ENCODE measurements around the gene SLC9A2. TPM values are rescaled to one million over a fixed set of nuclear protein-coding genes. Genes with fewer than 3 reads are reported as not detected.

The SLC9A2 gene
- total and polyA plus RNA-seq, 10 of the 15 experiments (the other 5 are each of a cell fraction or from before 2014, with no cell fraction given): 0.13 to 1.2 (median 0.79) TPM

GRCh38 chr2:102664471-102664909 is 45.1 kb downstream of the SLC9A2 start:
- FAIRE-seq: no peak
- Histone ChIP-seq H3K4me2 (ENCODE audit: control insufficient read depth, insufficient read depth) (no peak overlapping the region), H2AFZ (ENCODE audit: control insufficient read depth, low read depth, low read length) (no peak overlapping the region; the same call in 1 of the 2 replicates), H3K79me2 (ENCODE audit: control insufficient read depth, insufficient read depth, low read length) (no peaks in the 10 kb centered on the region), H3K27ac (ENCODE audit: control insufficient read depth, insufficient read depth) (no peak overlapping the region), H4K20me1 (ENCODE audit: control insufficient read depth, insufficient read depth) (no peaks in the 10 kb centered on the region), H3K36me3 (ENCODE audit: control insufficient read depth in 2 of 2, insufficient read depth in 2 of 2, low read length in 1 of 2) (no peaks in the 10 kb centered on the region), H3K9ac (ENCODE audit: control insufficient read depth, insufficient read depth, low read length) (no peak overlapping the region), H3K4me3 (no peak overlapping the region), H3K27me3 (replicated peaks in 1 of 2; ENCODE audit: control insufficient read depth in 2 of 2, insufficient read depth in 2 of 2, low read length in 1 of 2) (no peaks in the 10 kb centered on the region; a peak in 1 of 4 replicates), H3K9me3 (replicated peaks; ENCODE audit: control insufficient read depth, insufficient read depth, low read length) (no peaks in the 10 kb centered on the region), H3K4me1 (ENCODE audit: control insufficient read depth, insufficient read depth, low read length) (no peaks in the 10 kb centered on the region)
- no TSS peak for BruUV-seq (replicated peaks)
- ChIA-PET SMC1A (ENCODE audit: uncharacterized antibody, unreplicated experiment) (interaction anchor here (0.7 to 1.3 kb wide), 2 partner anchors 11 to 12 kb away, joined by 3 read pairs; no protein-coding TSS in a partner anchor), CTCF (no interaction called here), POLR2A (interaction anchor here (0.6 kb wide), 1 partner anchor 33 kb away, joined by 3 read pairs; no protein-coding TSS in a partner anchor), RAD21 (ENCODE audit: unreplicated experiment) (interaction anchor here (0.9 to 1.1 kb wide), 2 partner anchors 21 to 28 kb away, joined by 3 read pairs; no protein-coding TSS in a partner anchor)
- in situ Hi-C loops (cut with MboI) (no loop called here), intact Hi-C loops (cut with micrococcal nuclease; ENCODE audit: unreplicated experiment) (no loop called here)
- DNase-seq (ENCODE audit: low read depth, low spot score): peak; percentile 25
- 0 out of 2 replicates have a peak, but pooled peaks have one; percentile 27 for TF ChIP-seq EED (IDR thresholded peaks at IDR 0.05; ENCODE audit: low read depth)
- TF ChIP-seq SRF (IDR thresholded peaks at IDR 0.05; ENCODE audit: low read depth in 2 of 2, low read length in 2 of 2): peak in 1 of 2 experiments; percentile 80; a peak in 2 of 4 replicates
- TF ChIP-seq SPI1 (IDR thresholded peaks at IDR 0.05; ENCODE audit: borderline replicate concordance, insufficient read depth, low read depth, low read length): peak; percentile 57; the same call in 1 of the 2 replicates
- TF ChIP-seq IKZF1 (conservative IDR thresholded peaks at IDR 0.05): peak; percentile 43
- TF ChIP-seq FOS (IDR thresholded peaks at IDR 0.05; ENCODE audit: borderline replicate concordance, extremely low read depth, insufficient read length): no peak
- TF ChIP-seq PKNOX1 (IDR thresholded peaks at IDR 0.05): no peak
- 0 out of 3 replicates have a peak, but pooled peaks of 1 of the 2 experiments have one; percentile 34 for TF ChIP-seq EGR1 (IDR thresholded peaks at IDR 0.05; ENCODE audit: borderline replicate concordance in 1 of 2, low read depth in 2 of 2, low read length in 2 of 2)
- WGBS (ENCODE audit: insufficient coverage, insufficient replicate concordance, low lambda C conversion rate, missing lambda C conversion rate): 6% methylated on average over 2 of the region's 2 CpGs
- peak; percentile 83 for ATAC-seq

Data from GM12878 (cell line).